Measurements from ENCODE around the gene LCLAT1. TPM values are rescaled to one million over a fixed set of nuclear protein-coding genes. Genes with fewer than 3 reads are reported as not detected.

LCLAT1 gene
- polyA plus RNA-seq, 1 of the 3 experiments (the other 2 are of a cell fraction), result 6.9 TPM

DNA sequence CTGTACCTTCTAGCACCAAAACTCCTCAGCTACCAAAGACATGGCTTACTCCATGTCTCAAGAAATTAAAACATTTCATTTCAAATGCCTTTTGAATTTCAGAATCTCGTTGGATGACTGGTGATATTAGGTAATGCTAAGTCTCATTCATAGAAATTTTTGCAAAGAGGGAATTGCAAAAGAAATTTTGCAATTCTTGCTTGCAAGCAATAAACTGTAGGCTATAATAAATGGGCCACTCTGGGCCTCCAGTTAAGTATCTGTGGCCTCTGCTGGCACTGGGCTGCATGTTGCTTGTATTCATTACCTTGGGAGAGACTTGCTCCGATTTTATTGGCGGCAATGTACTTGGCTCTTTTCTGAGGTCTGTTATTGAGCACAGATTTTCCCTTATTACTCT is 2.8 kb upstream of the LCLAT1 start:
- H3F3A ChIP-seq (replicated peaks; ENCODE audit: insufficient read depth), result no peaks in the 10 kb centered on the region
- ChIA-PET POLR2A (no interaction called here), CTCF (interaction anchor here (1.1 kb wide), 1 partner anchor 22 kb away, joined by 3 read pairs; no protein-coding TSS in a partner anchor)
- no peak for DNase-seq
- no peaks in the 10 kb centered on the region for H3K9me3 ChIP-seq
- no peak overlapping the region for H3K4me2 ChIP-seq
- TF ChIP-seq, protein P1, sequence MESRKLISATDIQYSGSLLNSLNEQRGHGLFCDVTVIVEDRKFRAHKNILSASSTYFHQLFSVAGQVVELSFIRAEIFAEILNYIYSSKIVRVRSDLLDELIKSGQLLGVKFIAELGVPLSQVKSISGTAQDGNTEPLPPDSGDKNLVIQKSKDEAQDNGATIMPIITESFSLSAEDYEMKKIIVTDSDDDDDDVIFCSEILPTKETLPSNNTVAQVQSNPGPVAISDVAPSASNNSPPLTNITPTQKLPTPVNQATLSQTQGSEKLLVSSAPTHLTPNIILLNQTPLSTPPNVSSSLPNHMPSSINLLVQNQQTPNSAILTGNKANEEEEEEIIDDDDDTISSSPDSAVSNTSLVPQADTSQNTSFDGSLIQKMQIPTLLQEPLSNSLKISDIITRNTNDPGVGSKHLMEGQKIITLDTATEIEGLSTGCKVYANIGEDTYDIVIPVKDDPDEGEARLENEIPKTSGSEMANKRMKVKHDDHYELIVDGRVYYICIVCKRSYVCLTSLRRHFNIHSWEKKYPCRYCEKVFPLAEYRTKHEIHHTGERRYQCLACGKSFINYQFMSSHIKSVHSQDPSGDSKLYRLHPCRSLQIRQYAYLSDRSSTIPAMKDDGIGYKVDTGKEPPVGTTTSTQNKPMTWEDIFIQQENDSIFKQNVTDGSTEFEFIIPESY (IDR thresholded peaks at IDR 0.05; ENCODE audit: borderline replicate concordance, low read depth), result no peak
- TF ChIP-seq, protein P2, sequence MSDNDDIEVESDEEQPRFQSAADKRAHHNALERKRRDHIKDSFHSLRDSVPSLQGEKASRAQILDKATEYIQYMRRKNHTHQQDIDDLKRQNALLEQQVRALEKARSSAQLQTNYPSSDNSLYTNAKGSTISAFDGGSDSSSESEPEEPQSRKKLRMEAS (IDR thresholded peaks at IDR 0.05; ENCODE audit: low read depth), result no peak
- TF ChIP-seq FOXJ3 (CRISPR knock-in tag; IDR thresholded peaks at IDR 0.05) (no peak), FOSL2 (IDR thresholded peaks at IDR 0.05; ENCODE audit: borderline replicate concordance, low read depth) (no peak), RCOR1 (IDR thresholded peaks at IDR 0.05; ENCODE audit: low read length) (no peak), RXRA (IDR thresholded peaks at IDR 0.05; ENCODE audit: borderline replicate concordance, low read depth) (no peak), RAD21 (IDR thresholded peaks at IDR 0.05; ENCODE audit: low read length) (no peak), SMC3 (IDR thresholded peaks at IDR 0.05; ENCODE audit: low read depth, low read length) (no peak), EZH2phosphoT487 (IDR thresholded peaks at IDR 0.05; ENCODE audit: borderline replicate concordance, low read depth) (no peak), SIN3A (IDR thresholded peaks at IDR 0.05; ENCODE audit: borderline replicate concordance, low read depth, low read length) (no peak), GABPA (IDR thresholded peaks at IDR 0.05; ENCODE audit: low read depth) (no peak), TEAD4 (IDR thresholded peaks at IDR 0.05; ENCODE audit: borderline replicate concordance, insufficient read depth) (no peak), TCF12 (IDR thresholded peaks at IDR 0.05) (no peak)
- TF ChIP-seq, protein P3, sequence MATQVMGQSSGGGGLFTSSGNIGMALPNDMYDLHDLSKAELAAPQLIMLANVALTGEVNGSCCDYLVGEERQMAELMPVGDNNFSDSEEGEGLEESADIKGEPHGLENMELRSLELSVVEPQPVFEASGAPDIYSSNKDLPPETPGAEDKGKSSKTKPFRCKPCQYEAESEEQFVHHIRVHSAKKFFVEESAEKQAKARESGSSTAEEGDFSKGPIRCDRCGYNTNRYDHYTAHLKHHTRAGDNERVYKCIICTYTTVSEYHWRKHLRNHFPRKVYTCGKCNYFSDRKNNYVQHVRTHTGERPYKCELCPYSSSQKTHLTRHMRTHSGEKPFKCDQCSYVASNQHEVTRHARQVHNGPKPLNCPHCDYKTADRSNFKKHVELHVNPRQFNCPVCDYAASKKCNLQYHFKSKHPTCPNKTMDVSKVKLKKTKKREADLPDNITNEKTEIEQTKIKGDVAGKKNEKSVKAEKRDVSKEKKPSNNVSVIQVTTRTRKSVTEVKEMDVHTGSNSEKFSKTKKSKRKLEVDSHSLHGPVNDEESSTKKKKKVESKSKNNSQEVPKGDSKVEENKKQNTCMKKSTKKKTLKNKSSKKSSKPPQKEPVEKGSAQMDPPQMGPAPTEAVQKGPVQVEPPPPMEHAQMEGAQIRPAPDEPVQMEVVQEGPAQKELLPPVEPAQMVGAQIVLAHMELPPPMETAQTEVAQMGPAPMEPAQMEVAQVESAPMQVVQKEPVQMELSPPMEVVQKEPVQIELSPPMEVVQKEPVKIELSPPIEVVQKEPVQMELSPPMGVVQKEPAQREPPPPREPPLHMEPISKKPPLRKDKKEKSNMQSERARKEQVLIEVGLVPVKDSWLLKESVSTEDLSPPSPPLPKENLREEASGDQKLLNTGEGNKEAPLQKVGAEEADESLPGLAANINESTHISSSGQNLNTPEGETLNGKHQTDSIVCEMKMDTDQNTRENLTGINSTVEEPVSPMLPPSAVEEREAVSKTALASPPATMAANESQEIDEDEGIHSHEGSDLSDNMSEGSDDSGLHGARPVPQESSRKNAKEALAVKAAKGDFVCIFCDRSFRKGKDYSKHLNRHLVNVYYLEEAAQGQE (IDR thresholded peaks at IDR 0.05; ENCODE audit: low read depth, low read length), result no peak
- H3K36me3 ChIP-seq (replicated peaks in 1 of 2; ENCODE audit: control insufficient read depth in 1 of 2, insufficient read depth in 2 of 2, low read length in 1 of 2), result peaks cover 0 to under 1% of the 10 kb centered on the region in 2 experiments
- no peaks in the 10 kb centered on the region for H3K9me2 ChIP-seq
- H4K20me1 ChIP-seq (ENCODE audit: insufficient read depth), result no peaks in the 10 kb centered on the region
- H3K4me1 ChIP-seq (ENCODE audit: control insufficient read depth in 1 of 2, insufficient read depth in 2 of 2, low read depth in 1 of 2, low read length in 1 of 2), result peaks cover 0 to 16% of the 10 kb centered on the region in 2 experiments; a peak in 2 of 4 replicates
- H3K9ac ChIP-seq, result no peak overlapping the region
- H3K79me2 ChIP-seq (ENCODE audit: insufficient read depth), result peaks cover 24% of the 10 kb centered on the region; the same call in 1 of the 2 replicates
- no peak overlapping the region for H3K27ac ChIP-seq (ENCODE audit: low read depth in 2 of 2, low read length in 1 of 2)
- no peak overlapping the region for H3K4me3 ChIP-seq (ENCODE audit: low read depth in 2 of 2, low read length in 1 of 2)
- H2AFZ ChIP-seq (ENCODE audit: low read depth), result no peak overlapping the region
- WGBS (ENCODE audit: low lambda C conversion rate), result 62% methylated on average over 3 of the region's 3 CpGs
- H3K27me3 ChIP-seq (ENCODE audit: insufficient read depth), result no peaks in the 10 kb centered on the region
